ENCODE results near the gene CERS6.

DNA sequence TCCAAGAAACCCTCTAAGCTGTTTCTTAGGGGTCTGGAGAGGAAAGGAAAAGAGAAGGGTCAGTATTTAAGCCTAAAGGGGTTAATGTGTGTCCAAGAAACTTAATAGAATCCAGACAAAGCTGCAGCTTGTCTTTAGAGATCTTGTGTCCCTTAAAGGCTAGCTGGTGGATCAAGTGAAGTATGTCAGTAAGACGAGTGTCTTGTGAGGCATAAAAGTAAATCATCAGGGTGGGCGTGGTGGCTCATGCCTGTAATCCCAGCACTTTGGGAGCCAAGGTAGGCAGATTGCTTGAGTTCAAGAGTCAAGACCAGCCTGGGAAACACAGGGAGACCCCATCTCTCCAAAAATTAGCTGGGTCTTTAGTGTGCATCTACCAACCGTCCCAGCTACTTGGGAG is 47.8 kb downstream of the CERS6 start:
- TF ChIP-seq, protein P1, sequence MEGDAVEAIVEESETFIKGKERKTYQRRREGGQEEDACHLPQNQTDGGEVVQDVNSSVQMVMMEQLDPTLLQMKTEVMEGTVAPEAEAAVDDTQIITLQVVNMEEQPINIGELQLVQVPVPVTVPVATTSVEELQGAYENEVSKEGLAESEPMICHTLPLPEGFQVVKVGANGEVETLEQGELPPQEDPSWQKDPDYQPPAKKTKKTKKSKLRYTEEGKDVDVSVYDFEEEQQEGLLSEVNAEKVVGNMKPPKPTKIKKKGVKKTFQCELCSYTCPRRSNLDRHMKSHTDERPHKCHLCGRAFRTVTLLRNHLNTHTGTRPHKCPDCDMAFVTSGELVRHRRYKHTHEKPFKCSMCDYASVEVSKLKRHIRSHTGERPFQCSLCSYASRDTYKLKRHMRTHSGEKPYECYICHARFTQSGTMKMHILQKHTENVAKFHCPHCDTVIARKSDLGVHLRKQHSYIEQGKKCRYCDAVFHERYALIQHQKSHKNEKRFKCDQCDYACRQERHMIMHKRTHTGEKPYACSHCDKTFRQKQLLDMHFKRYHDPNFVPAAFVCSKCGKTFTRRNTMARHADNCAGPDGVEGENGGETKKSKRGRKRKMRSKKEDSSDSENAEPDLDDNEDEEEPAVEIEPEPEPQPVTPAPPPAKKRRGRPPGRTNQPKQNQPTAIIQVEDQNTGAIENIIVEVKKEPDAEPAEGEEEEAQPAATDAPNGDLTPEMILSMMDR (IDR thresholded peaks at IDR 0.05) = no peak
- TF ChIP-seq POLR2A (IDR thresholded peaks at IDR 0.05) = no peak

All from body of pancreas (tissue), 4 donors.